ENCODE results near the gene CTTNBP2NL.

Gene CTTNBP2NL

GRCh38 chr1:112371775-112372174, 24.2 kb upstream of the CTTNBP2NL start (continued):
- TF ChIP-seq ZNF146 (tag by site-specific recombination; IDR thresholded peaks at IDR 0.05) (no peak), ZBTB26 (tag by site-specific recombination; optimal IDR thresholded peaks at IDR 0.05) (no peak), ZNF521 (tag by site-specific recombination; IDR thresholded peaks at IDR 0.05) (no peak), ZBTB8A (tag by site-specific recombination; IDR thresholded peaks at IDR 0.05) (no peak), SALL2 (tag by site-specific recombination; IDR thresholded peaks at IDR 0.05; ENCODE audit: borderline replicate concordance) (no peak), ZIC2 (tag by site-specific recombination; IDR thresholded peaks at IDR 0.05) (no peak)
- TF ChIP-seq, protein P1, sequence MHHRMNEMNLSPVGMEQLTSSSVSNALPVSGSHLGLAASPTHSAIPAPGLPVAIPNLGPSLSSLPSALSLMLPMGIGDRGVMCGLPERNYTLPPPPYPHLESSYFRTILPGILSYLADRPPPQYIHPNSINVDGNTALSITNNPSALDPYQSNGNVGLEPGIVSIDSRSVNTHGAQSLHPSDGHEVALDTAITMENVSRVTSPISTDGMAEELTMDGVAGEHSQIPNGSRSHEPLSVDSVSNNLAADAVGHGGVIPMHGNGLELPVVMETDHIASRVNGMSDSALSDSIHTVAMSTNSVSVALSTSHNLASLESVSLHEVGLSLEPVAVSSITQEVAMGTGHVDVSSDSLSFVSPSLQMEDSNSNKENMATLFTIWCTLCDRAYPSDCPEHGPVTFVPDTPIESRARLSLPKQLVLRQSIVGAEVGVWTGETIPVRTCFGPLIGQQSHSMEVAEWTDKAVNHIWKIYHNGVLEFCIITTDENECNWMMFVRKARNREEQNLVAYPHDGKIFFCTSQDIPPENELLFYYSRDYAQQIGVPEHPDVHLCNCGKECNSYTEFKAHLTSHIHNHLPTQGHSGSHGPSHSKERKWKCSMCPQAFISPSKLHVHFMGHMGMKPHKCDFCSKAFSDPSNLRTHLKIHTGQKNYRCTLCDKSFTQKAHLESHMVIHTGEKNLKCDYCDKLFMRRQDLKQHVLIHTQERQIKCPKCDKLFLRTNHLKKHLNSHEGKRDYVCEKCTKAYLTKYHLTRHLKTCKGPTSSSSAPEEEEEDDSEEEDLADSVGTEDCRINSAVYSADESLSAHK (tag by site-specific recombination; IDR thresholded peaks at IDR 0.05): no peak
- TF ChIP-seq, protein P2, sequence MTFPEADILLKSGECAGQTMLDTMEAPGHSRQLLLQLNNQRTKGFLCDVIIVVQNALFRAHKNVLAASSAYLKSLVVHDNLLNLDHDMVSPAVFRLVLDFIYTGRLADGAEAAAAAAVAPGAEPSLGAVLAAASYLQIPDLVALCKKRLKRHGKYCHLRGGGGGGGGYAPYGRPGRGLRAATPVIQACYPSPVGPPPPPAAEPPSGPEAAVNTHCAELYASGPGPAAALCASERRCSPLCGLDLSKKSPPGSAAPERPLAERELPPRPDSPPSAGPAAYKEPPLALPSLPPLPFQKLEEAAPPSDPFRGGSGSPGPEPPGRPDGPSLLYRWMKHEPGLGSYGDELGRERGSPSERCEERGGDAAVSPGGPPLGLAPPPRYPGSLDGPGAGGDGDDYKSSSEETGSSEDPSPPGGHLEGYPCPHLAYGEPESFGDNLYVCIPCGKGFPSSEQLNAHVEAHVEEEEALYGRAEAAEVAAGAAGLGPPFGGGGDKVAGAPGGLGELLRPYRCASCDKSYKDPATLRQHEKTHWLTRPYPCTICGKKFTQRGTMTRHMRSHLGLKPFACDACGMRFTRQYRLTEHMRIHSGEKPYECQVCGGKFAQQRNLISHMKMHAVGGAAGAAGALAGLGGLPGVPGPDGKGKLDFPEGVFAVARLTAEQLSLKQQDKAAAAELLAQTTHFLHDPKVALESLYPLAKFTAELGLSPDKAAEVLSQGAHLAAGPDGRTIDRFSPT (tag by site-specific recombination; IDR thresholded peaks at IDR 0.05): no peak

- Histone ChIP-seq H3K4me1 (ENCODE audit: control insufficient read depth, insufficient read depth, low read length) (no peaks in the 10 kb centered on the region), H3K36me3 (ENCODE audit: control insufficient read depth in 2 of 2, insufficient read depth in 1 of 2, low read length in 2 of 2) (no peaks in the 10 kb centered on the region), H3K27ac (ENCODE audit: extremely low read depth, low read depth, low read length) (no peak overlapping the region), H3K9me3 (ENCODE audit: control insufficient read depth, insufficient read depth, low read depth, low read length) (no peaks in the 10 kb centered on the region), H3K4me3 (ENCODE audit: low read depth, low read length) (no peak overlapping the region)
- ChIA-PET CTCF (interaction anchor here (0.6 to 0.8 kb wide), 4 partner anchors 13 to 662 kb away, joined by 3 read pairs; no protein-coding TSS in a partner anchor), POLR2A (no interaction called here)
- TF ChIP-seq ZNF560 (tag by site-specific recombination; IDR thresholded peaks at IDR 0.05; ENCODE audit: borderline replicate concordance) (no peak), ZBTB20 (tag by site-specific recombination; IDR thresholded peaks at IDR 0.05) (no peak)
Measured at GRCh38 chr1:112373806-112374205, 22.2 kb upstream of the CTTNBP2NL start.

DNA sequence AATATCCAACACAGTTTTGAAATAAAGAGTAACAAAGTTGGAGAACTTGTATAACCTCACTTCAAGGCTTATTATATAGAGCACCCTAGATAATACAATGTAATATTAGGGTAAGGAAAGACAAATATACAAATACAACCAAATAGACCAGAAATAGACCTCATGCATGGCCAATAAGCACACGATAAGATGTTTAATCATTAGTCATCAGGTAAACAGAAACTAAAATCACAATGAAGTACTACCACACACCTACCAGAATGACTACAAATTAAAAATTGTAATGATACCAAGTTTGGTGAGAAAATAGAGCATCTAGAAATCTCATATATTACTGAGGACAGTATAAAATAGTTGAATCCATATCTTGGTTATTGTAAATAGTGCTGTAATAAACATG, 20.3 kb upstream of the CTTNBP2NL start:
- CTCF ChIA-PET: no interaction called here

More for the DNA sequence above, 20.3 kb upstream of the CTTNBP2NL start:
- Histone ChIP-seq H3K27ac (ENCODE audit: extremely low read depth, low read depth, low read length) (no peak overlapping the region), H3K4me3 (ENCODE audit: low read depth, low read length) (no peak overlapping the region), H3K9me3 (ENCODE audit: control insufficient read depth, insufficient read depth, low read depth, low read length) (no peaks in the 10 kb centered on the region), H3K4me1 (ENCODE audit: control insufficient read depth, insufficient read depth, low read length) (no peaks in the 10 kb centered on the region), H3K36me3 (ENCODE audit: control insufficient read depth in 2 of 2, insufficient read depth in 1 of 2, low read length in 2 of 2) (no peaks in the 10 kb centered on the region)
- POLR2A ChIA-PET: no interaction called here
- TF ChIP-seq ZNF785 (tag by site-specific recombination; IDR thresholded peaks at IDR 0.05) (no peak), ZNF211 (tag by site-specific recombination; IDR thresholded peaks at IDR 0.05; ENCODE audit: low read depth) (no peak), OVOL3 (tag by site-specific recombination; IDR thresholded peaks at IDR 0.05) (no peak), ZNF792 (tag by site-specific recombination; IDR thresholded peaks at IDR 0.05) (no peak), ZNF514 (tag by site-specific recombination; IDR thresholded peaks at IDR 0.05) (no peak), ZNF221 (tag by site-specific recombination; IDR thresholded peaks at IDR 0.05; ENCODE audit: borderline replicate concordance) (no peak), ZFP37 (tag by site-specific recombination; IDR thresholded peaks at IDR 0.05) (no peak), KLF7 (tag by site-specific recombination; IDR thresholded peaks at IDR 0.05; ENCODE audit: borderline replicate concordance) (no peak), ZNF747 (tag by site-specific recombination; IDR thresholded peaks at IDR 0.05) (no peak), ZFHX2 (tag by site-specific recombination; conservative IDR thresholded peaks at IDR 0.05) (no peak)
- TF ChIP-seq, protein P3, sequence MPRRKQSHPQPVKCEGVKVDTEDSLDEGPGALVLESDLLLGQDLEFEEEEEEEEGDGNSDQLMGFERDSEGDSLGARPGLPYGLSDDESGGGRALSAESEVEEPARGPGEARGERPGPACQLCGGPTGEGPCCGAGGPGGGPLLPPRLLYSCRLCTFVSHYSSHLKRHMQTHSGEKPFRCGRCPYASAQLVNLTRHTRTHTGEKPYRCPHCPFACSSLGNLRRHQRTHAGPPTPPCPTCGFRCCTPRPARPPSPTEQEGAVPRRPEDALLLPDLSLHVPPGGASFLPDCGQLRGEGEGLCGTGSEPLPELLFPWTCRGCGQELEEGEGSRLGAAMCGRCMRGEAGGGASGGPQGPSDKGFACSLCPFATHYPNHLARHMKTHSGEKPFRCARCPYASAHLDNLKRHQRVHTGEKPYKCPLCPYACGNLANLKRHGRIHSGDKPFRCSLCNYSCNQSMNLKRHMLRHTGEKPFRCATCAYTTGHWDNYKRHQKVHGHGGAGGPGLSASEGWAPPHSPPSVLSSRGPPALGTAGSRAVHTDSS (tag by site-specific recombination; IDR thresholded peaks at IDR 0.05): no peak
- TF ChIP-seq, protein P4, sequence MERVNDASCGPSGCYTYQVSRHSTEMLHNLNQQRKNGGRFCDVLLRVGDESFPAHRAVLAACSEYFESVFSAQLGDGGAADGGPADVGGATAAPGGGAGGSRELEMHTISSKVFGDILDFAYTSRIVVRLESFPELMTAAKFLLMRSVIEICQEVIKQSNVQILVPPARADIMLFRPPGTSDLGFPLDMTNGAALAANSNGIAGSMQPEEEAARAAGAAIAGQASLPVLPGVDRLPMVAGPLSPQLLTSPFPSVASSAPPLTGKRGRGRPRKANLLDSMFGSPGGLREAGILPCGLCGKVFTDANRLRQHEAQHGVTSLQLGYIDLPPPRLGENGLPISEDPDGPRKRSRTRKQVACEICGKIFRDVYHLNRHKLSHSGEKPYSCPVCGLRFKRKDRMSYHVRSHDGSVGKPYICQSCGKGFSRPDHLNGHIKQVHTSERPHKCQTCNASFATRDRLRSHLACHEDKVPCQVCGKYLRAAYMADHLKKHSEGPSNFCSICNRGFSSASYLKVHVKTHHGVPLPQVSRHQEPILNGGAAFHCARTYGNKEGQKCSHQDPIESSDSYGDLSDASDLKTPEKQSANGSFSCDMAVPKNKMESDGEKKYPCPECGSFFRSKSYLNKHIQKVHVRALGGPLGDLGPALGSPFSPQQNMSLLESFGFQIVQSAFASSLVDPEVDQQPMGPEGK (tag by site-specific recombination; IDR thresholded peaks at IDR 0.05): no peak

Measured in HEK293 (cell line).